Calu3 (cell line): ENCODE data around the gene DDAH2. TPM values are rescaled to one million over a fixed set of nuclear protein-coding genes. Genes with fewer than 3 reads are reported as not detected.

ENCODE experiments used
- BruUV-seq: library from RNA; stranded (reverse); fragments of 400-500 nt; replicated peaks from 2 replicates; lab custom pipeline; 2021; lab: Mats Ljungman, UMichigan
- CTCF ChIA-PET: fragments of 300-600 bp; sonication (Branson Sonifier 250); formaldehyde crosslinking; loops from one replicate; lab custom pipeline; 2022; ENCODE audit warnings: antibody characterized with exemption; lab: Charles Lee
- DNase-seq: peaks from one replicate; pipeline ENCODE4 v3.0.0; 2022
- H3K27ac Mint-ChIP-seq: one replicate; pipeline ENCODE4 v1.8.0; 2022; ENCODE audit warnings: mixed read lengths; ENCODE audit not compliant: unreplicated experiment
- H3K27me3 Mint-ChIP-seq: one replicate; pipeline ENCODE4 v1.8.0; 2022; ENCODE audit warnings: mixed read lengths; ENCODE audit not compliant: unreplicated experiment
- H3K36me3 Mint-ChIP-seq: one replicate; pipeline ENCODE4 v1.8.0; 2022; ENCODE audit warnings: mild to moderate bottlenecking, moderate library complexity, mixed read lengths; ENCODE audit not compliant: insufficient read depth, unreplicated experiment
- H3K4me1 Mint-ChIP-seq: one replicate; pipeline ENCODE4 v1.8.0; 2022; ENCODE audit warnings: mild to moderate bottlenecking, low read depth, mixed read lengths; ENCODE audit not compliant: unreplicated experiment
- H3K4me3 Mint-ChIP-seq: one replicate; pipeline ENCODE4 v1.8.0; 2022; ENCODE audit warnings: mild to moderate bottlenecking, low read depth, moderate library complexity, mixed read lengths; ENCODE audit not compliant: unreplicated experiment
- H3K9me3 Mint-ChIP-seq: one replicate; pipeline ENCODE4 v1.8.0; 2022; ENCODE audit warnings: low read depth, mixed read lengths; ENCODE audit not compliant: unreplicated experiment
- CTCF ChIP-seq: fragments of 200-600 bp; IDR thresholded peaks from one replicate; pipeline ENCODE4 v1.8.0; 2022; ENCODE audit warnings: antibody characterized with exemption; ENCODE audit not compliant: unreplicated experiment
- intact Hi-C: fragments of 100-400 bp; cut with micrococcal nuclease; formaldehyde crosslinking; loops from one replicate; pipeline ENCODE4 v1.10.0; 2022; ENCODE audit not compliant: unreplicated experiment
- total RNA-seq: library from RNA; stranded (reverse); gene quantifications from 2 replicates; pipeline ENCODE4 v1.2.3, GENCODE V29; 2022

DDAH2 gene
- total RNA-seq, 1 experiment from 2014 or later: 81.4 TPM

GRCh38 chr6:31776989-31777666, 48.0 kb upstream of the DDAH2 start, which contains the start of gene VWA7:
Gene VWA7, minus strand, starts transcription at chr6:31777328. Its CDS starts 549 bp downstream, at chr6:31776779.
- peaks cover 43% of the 10 kb centered on the region for H3K4me1 Mint-ChIP-seq
- peak; percentile 99 for DNase-seq
- no TSS peak for BruUV-seq

GRCh38 chr6:31776485-31776988, 47.4 kb upstream of the DDAH2 start:
- CTCF ChIA-PET: interaction anchor here (0.6 to 2.3 kb wide), 8 partner anchors 15 to 176 kb away, joined by 3 to 16 read pairs (median 4); partner anchors contain the start of genes CFB and MSH5
- Mint-ChIP-seq H3K27ac (peak overlapping the region; percentile 94), H3K4me3 (peak overlapping the region; percentile 65)

More at GRCh38 chr6:31776989-31777666, 48.0 kb upstream of the DDAH2 start, which contains the start of gene VWA7:
- peak within 1 kb of the TSS; percentile 65 for H3K4me3 Mint-ChIP-seq
- intact Hi-C loops: loop anchor here (5.0 to 10.0 kb wide), 3 partner anchors 45 to 168 kb away; partner anchors contain the start of genes CFB and NEU1
- peak; percentile 36 for TF ChIP-seq CTCF
- CTCF ChIA-PET: interaction anchor here (0.6 to 2.3 kb wide), 14 partner anchors 9 to 925 kb away, joined by 3 to 16 read pairs (median 4); partner anchors contain the start of genes ABHD16A, CFB, CLIC1 and LSM2
- no peaks in the 10 kb centered on the region for H3K9me3 Mint-ChIP-seq
- H3K36me3 Mint-ChIP-seq: peaks cover 83% of the 10 kb centered on the region
- H3K27ac Mint-ChIP-seq: peak within 1 kb of the TSS; percentile 94
- no peaks in the 10 kb centered on the region for H3K27me3 Mint-ChIP-seq

GRCh38 chr6:31775633-31776484, 46.8 kb upstream of the DDAH2 start:
- Mint-ChIP-seq H3K4me1 (peaks cover 43% of the 10 kb centered on the region), H3K9me3 (no peaks in the 10 kb centered on the region), H3K4me3 (peak overlapping the region; percentile 65), H3K36me3 (peaks cover 70% of the 10 kb centered on the region), H3K27ac (peak overlapping the region; percentile 94), H3K27me3 (no peaks in the 10 kb centered on the region)
- CTCF ChIA-PET: interaction anchor here (0.6 to 4.0 kb wide), 24 partner anchors 12 to 455 kb away, joined by 3 to 51 read pairs (median 7); partner anchors contain the start of genes CFB, HSPA1B, LSM2 and LY6G5C
- BruUV-seq: TSS peak; percentile 55
- intact Hi-C loops: loop anchor here (2.0 to 10.0 kb wide), 4 partner anchors 46 to 169 kb away; partner anchors contain the start of genes CFB and NEU1
- no peak for TF ChIP-seq CTCF
- DNase-seq: peak; percentile 63

More at GRCh38 chr6:31776485-31776988, 47.4 kb upstream of the DDAH2 start:
- no peak for TF ChIP-seq CTCF
- TSS peak; percentile 78 for BruUV-seq
- intact Hi-C loops: loop anchor here (5.0 to 10.0 kb wide), 3 partner anchors 46 to 168 kb away; partner anchors contain the start of genes CFB and NEU1
- H3K9me3 Mint-ChIP-seq: no peaks in the 10 kb centered on the region
- no peaks in the 10 kb centered on the region for H3K27me3 Mint-ChIP-seq
- peak; percentile 46 for DNase-seq
- H3K36me3 Mint-ChIP-seq: peaks cover 77% of the 10 kb centered on the region
- H3K4me1 Mint-ChIP-seq: peaks cover 43% of the 10 kb centered on the region
